ENCODE results near the gene SULT4A1.
"Not testable (repeated sequence)": the region's sequence is repeated elsewhere in the genome, so short reads cannot be mapped to it uniquely, and the experiment has no call there.

SULT4A1 gene
- total RNA-seq, result 0 reads per million in 2 donors

GRCh38 chr22:43862074-43862881 lies at the start of gene SULT4A1:
Gene SULT4A1 (minus strand): TSS chr22:43862513. CDS start chr22:43862382, 131 bp downstream.
- no peak for DNase-seq

- DNase-seq, result no peak
Measured at GRCh38 chr22:43911351-43911750, 49.0 kb upstream of the SULT4A1 start.

- DNase-seq, result no peak
Measured at GRCh38 chr22:43910178-43910695, 47.9 kb upstream of the SULT4A1 start.

GRCh38 chr22:43909708-43910107 lies 47.4 kb upstream of the SULT4A1 start:
- no peak for DNase-seq

GRCh38 chr22:43905681-43906080 lies 43.4 kb upstream of the SULT4A1 start:
- DNase-seq, result no peak

GRCh38 chr22:43904412-43904811 lies 42.1 kb upstream of the SULT4A1 start:
- DNase-seq, result not testable (repeated sequence)

- not testable (repeated sequence) for DNase-seq
Measured at GRCh38 chr22:43903033-43903432, 40.7 kb upstream of the SULT4A1 start.

GRCh38 chr22:43901976-43902643 lies 39.8 kb upstream of the SULT4A1 start:
- no peak for DNase-seq

GRCh38 chr22:43900206-43900605 lies 37.9 kb upstream of the SULT4A1 start:
- no peak for DNase-seq

GRCh38 chr22:43897751-43898261 lies 35.5 kb upstream of the SULT4A1 start:
- no peak for DNase-seq

GRCh38 chr22:43895986-43896645 lies 33.8 kb upstream of the SULT4A1 start:
- no peak for DNase-seq

GRCh38 chr22:43894122-43894521 lies 31.8 kb upstream of the SULT4A1 start:
- no peak for DNase-seq

GRCh38 chr22:43893266-43893665 lies 31.0 kb upstream of the SULT4A1 start:
- DNase-seq, result no peak

GRCh38 chr22:43892183-43892894 lies 30.0 kb upstream of the SULT4A1 start:
- DNase-seq, result no peak

- DNase-seq, result no peak
Measured at GRCh38 chr22:43891360-43892182, 29.3 kb upstream of the SULT4A1 start, which contains the start of gene PNPLA5. Gene PNPLA5 (minus strand): TSS chr22:43892013. CDS start chr22:43891880, 133 bp downstream.

GRCh38 chr22:43890901-43891331 lies 28.6 kb upstream of the SULT4A1 start:
- DNase-seq, result no peak

GRCh38 chr22:43889860-43890253 lies 27.5 kb upstream of the SULT4A1 start:
- DNase-seq, result no peak

GRCh38 chr22:43889201-43889859 lies 27.0 kb upstream of the SULT4A1 start:
- DNase-seq, result no peak

GRCh38 chr22:43888740-43889139 lies 26.4 kb upstream of the SULT4A1 start:
- no peak for DNase-seq

- DNase-seq, result no peak
Measured at GRCh38 chr22:43887391-43887790, 25.1 kb upstream of the SULT4A1 start.

- DNase-seq, result no peak
Measured at GRCh38 chr22:43886231-43886630, 23.9 kb upstream of the SULT4A1 start.

All from T-helper 9 cell (primary cell).